GM18873 (cell line): ENCODE results near the gene GFAP.

ENCODE experiments used
- ATAC-seq: cut with Tn5 transposase; IDR thresholded peaks from one replicate; pipeline ENCODE4 v1.9.1; 2021; ENCODE audit warnings: mild to moderate bottlenecking, moderate library complexity, moderate number of reproducible peaks; ENCODE audit not compliant: unreplicated experiment, low FRiP score

Gene GFAP

DNA sequence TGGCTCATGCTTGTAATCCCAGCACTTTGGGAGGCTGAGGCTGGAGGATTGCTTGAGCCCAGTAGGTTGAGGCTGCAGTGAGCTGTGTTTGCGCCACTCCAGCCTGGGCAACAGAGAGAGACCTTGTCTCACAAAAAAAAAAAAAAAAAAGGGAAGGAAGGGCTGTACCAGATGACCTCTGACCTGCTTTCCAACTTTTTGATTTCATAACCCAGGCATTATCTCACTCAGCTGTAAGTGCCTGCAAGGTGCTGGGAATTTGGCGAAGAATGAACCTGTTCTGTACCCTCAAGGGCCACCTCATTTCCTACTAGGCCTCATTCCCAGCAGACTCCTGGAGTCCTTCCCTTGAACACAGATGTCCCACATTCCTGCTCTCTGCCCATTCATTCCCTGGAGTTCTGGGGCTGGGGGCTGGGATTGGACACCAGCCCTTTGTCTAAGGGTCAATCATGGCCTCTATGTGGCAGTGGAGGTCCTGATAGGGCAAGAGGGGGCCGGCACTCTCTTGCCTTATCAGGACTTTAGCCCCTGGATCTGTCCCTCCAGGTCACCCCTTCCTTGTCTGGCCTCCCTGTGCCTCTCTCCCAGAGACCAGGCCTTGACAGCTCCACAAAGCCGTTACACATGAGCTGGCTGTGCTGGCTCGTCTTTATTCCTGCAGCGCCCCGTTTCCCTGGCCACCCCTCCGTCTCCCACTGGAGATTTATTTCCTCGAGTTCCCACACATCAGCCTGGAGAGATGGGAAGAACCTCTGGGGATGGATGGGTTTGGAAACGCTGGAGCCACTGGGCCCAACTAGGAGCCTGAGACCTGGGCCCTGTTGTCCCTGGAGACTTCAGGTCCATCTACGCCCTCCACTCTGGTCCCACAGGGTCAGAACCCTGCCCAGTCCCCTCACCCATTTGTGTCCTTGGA lies 821 bp upstream of the GFAP start:
- ATAC-seq: no peak

DNA sequence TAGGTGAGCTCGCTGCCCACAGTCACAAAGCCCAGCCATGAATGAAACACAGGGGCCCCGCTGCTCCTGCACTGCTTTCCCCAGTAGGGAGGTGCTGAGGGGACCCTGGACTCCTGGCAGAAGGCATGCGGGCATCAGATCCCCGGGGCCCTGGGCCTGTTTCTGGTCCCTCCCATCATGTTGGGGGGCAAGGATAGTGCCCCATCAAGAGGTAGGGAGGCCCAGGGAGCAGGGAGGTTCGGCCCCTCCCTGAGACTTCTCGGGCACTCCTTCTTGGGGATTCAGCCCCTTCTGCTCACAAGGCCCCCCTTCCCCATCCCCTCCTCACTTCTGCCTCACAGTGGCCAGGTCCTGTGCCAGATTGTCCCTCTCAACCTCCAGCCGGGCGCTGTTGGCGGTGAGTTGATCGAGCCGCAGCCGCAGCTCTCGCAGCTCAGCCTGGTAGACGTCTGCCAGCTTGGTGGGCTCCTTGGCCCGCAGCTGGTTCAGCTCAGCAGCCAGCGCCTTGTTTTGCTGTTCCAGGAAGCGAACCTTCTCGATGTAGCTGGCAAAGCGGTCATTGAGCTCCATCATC lies 515 bp downstream of the GFAP start:
- no peak for ATAC-seq

DNA sequence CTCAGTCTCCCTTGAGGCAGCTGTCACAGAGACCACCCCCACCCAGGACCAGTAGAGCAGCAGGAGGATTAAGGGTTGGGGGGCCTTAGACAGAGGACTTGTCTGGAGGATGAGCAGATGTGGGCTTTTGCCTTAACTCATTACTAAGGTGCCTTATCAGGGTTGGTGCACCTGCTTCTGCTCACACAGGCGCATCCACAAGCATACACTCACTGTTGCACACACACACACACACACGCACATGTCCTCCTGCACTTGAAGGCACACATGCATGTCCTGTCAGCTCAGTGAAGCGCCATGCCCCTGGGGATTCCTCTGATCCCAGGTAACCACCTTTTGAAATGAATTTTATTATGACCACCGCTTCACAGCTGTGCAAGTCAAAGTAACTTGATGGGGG lies 1.2 kb downstream of the GFAP start:
- ATAC-seq: no peak

DNA sequence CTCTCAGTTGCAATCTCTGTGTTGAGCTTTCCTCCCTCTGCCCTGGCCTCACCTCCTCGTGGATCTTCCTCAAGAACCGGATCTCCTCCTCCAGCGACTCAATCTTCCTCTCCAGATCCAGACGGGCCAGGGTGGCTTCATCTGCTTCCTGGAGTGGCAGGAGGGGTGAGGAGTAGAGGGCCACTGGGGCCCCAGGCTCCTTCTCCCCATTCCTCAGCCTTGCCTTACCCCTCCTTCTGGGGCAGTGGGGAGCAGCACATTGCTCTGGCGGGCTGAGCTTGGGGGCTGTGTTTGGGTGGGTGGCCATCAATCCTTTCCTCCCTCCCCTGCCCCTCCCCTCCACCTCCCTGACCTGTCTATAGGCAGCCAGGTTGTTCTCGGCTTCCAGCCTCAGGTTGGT lies 1.6 kb downstream of the GFAP start:
- ATAC-seq: no peak

DNA sequence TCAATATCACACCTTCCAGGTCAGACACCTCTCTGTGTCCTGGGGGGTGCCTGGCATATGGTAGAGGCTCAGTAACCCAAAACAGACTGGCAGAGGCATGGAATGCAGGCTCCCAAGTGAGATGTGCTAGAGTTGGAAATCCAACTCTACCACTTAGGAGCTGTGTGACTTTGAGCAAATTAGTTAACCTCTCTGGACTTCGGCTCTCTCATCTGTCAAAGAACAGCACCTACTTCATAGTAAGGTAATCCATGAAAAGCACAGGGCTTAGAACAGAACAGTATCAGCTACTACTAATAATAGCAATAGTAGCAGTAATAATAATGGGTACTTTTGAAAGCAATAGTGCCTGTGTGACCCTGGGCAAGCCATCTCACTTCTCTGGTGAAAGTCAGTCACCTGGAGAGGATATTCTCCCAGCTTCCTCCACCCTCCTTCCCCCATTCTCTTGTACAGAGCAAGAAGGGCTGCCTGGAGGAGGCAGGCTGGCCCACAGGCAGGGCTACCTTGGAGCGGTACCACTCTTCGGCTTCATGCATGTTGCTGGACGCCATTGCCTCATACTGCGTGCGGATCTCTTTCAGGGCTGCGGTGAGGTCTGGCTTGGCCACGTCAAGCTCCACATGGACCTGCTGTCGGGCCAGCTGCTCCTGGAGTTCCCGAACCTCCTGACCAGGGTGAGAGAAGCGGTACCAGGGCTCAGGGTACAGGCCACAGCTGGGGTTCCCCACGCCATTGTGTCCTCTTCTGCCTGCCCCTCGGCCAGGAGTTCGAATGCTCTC lies 2.3 kb downstream of the GFAP start:
- no peak for ATAC-seq

DNA sequence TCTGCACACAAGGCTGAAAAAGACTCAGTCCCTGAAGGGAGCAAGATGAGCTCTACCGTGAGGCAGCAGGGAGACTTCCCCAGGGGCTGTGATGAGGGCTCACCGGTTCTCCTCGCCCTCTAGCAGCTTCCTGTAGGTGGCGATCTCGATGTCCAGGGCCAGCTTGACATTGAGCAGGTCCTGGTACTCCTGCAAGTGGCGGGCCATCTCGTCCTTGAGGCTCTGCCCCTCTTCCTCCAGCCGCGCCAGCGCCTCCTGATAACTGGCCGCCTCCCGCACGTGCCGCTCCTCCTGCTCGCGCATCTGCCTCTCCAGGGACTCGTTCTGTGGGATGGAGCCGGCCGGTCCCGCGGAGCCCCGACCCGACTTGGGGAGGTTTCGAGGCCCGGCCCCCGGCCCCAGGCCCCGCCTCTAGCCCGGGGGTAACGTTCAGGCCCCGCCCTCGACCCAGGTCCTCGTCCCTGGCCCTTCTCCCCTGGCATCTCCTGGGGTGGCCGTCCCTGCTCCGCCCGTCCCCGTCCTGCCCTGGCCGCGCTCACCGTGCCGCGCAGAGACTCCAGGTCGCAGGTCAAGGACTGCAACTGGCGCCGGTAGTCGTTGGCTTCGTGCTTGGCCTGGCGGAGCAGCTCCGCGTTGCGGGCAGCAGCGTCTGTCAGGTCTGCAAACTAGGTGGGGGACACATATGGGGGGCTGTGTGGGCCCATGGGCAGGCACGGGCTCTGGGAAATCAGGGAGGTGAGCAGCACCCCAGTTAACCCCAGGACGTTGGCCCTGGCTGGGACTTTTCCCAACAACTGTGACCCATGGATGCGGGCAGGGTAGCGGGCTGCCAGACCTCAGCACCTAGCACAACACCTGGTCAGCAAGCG lies 3.9 kb downstream of the GFAP start:
- ATAC-seq: no peak

DNA sequence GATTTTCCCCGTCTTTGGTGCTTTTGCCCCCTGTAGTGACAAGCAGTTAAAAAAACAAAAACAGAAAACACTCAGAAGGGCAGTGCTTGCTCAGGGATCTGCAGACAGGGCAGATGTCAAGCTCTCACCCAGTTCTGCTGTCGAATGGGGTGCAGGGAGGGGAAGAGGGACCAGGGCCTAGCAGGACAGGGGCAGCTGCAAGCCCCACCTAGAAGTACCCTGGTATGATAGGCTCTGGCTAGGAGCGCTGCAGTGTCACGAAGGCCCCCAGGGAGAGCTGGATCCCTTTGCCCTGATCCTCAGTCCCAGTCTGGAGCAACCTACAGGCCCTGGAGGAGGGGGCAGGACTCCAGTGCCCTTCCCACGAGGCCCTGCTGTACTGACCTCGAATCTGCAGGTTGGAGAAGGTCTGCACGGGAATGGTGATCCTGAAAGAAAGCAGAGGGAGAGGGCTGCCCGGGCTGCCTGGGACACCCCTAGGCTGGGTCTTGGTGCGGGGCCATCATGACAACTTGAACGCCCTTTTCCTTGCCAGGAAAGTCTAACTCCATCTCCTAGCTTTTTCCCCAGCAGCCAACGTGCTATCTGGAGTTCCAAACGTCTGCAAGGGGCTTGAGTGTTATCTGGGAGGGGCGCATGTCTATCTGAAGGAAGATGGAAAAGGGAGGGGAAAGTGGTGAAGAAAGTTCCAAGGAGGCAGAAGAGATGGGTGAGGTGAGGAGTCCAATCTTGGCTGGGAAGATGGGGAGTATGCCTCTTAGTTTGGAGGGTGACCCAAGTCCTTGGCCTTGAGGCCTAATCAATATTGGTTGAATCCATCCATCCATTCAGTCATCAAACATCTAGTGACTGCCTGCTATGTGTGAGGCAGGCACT lies 4.8 kb downstream of the GFAP start:
- no peak for ATAC-seq

DNA sequence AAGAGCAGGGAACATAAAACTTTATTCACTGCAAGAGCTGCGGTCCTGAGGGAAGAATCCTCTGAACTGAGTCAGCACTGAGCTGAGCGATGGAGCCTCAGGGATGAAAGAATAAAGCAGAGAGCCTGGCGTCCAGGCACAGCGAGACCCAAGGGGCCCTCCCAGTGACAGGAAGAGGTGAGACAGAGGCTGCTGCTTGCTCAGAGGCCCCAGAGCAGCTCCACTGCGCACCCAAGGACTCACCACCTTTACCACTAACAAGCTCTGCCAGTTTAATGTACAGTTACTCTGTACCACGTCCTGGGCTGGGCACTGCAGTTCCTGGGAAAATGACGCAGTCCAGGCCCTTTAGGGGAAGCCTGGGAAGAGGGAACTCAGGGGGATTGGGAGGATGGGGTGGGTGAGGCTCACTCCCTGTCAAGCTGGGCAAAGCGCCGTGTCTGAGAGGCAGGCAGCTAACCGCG lies 5.6 kb downstream of the GFAP start:
- no peak for ATAC-seq

DNA sequence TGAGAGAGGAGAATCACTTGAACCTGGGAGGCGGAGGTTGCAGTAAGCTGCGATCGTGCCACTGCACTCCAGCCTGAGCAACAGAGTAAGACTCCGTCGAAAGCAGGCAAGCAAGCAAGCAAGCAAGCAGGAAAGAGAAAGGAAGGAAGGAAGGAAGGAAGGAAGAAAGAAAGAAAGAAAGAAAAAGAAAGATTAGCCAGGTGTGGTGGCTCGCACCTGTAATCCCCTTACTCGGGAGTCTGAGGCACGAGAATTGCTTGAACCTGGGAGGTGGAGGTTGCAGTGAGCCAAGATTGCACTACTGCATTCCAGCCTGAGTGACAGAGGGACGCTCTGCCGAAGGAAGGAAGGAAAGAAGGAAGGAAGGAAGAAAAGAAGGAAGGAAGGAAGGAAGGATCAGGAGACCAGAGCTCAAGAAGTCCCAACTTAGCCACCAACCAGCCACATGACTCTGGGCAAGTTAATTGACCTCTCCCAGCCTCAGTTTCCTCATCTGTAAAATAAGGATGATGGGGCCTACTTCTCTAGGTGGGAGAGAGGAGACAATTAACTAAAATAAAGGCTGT lies 6.5 kb downstream of the GFAP start:
- no peak for ATAC-seq

DNA sequence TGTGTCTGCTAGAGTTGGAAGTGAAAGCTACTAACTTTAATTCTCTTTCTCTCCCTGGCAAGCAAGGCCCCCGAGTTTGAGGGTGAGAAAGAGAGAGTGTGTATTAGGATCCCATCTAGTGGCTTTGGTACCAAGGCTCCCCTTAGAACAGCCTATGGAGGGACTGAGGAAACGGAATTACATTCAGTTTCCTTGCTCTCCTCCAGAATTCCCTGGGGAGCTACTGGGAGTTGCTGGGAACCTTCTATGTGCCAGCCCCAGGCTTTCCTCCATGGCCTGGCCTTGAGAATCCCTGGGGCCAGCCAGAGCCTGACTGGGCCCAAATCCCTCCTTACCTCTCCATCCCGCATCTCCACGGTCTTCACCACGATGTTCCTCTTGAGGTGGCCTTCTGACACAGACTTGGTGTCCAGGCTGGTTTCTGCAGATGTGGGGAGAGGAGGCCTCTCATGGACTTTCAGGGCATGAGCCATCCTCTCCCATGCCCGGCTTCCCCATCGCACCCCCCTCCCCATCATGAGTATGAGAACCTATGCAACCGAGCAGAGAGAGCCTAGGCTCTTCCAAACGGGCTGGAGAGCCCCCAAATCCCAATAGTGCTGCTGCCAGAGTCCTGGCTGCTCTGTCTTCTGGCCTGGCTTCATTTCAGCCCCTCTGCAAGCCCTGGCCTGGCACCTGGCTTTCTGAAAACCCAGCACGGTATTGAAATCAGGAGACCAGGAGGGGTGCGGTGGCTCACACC lies 7.4 kb downstream of the GFAP start:
- no peak for ATAC-seq

DNA sequence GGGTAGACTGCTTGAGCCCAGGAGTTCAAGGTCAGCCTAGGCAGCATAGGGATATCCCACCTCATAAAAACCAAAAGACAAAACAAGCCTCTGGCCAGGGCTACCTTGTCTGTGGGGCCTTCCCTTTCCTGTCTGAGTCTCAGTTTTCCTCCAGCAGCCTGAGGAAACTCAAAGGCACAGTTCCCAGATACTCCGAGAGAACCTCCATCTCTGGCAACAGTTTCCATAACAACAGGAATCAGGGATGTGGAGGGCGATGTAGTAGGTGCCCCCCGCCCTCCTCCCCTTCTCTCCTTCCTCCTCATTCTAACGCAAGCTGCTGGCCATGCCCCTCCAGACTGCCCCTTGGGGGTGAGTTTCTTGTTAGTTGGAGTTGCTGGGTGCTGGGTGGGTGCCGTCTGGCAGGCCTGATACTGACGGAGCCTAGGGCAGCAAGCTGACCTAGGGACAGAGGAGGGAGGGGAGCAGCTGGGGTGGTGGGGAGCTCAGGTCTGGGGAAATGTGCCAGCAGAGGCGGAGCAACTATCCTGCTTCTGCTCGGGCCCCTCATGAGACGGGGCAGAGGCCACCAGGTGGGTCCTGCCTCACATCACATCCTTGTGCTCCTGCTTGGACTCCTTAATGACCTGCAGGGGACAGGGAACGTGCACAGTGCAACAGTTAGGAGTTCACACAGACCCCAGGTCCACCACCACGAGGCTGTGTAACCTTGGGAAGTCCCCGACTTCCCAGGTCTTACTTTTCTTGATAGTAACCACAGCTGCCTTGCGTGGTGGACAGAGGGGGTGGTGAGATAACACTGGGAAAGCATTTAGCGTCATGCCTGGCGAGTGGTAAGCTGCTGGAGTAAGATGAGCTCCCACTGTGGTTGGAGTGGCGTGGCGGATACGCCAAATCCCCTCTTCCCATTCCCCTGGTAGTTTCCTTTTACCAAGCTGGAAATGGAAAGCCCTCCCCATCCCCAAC lies 8.3 kb downstream of the GFAP start:
- ATAC-seq: no peak

DNA sequence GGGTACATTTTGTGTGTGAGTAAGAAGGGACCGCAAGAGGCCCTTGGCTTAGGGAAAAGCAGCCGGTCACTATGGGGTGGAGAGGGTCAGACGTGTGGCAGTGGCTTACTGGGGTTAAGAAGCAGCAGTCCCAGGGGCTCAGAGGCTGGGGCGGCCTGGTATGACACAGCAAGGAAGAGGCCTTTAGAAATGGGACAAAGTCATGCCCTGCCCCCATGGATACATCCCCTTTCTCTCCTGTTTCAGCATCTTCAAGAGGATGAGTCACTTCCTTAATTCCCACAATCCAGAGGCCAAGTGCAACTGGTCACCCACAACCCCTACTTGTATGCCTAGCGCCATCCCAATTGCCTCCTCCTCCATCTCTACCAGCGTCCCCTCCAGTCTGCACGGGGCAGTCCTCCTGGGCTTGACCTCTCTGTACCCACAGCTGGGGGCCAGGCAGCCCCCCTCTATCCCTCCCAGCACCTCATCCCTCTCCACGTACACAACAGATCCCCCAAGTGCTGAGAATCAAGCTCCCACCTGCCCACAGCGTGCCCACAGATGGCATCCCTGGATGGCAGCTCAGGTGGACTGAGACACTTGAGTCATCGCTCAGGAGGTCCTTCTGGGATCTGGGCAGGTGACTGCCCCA lies 9.2 kb downstream of the GFAP start:
- ATAC-seq: no peak

DNA sequence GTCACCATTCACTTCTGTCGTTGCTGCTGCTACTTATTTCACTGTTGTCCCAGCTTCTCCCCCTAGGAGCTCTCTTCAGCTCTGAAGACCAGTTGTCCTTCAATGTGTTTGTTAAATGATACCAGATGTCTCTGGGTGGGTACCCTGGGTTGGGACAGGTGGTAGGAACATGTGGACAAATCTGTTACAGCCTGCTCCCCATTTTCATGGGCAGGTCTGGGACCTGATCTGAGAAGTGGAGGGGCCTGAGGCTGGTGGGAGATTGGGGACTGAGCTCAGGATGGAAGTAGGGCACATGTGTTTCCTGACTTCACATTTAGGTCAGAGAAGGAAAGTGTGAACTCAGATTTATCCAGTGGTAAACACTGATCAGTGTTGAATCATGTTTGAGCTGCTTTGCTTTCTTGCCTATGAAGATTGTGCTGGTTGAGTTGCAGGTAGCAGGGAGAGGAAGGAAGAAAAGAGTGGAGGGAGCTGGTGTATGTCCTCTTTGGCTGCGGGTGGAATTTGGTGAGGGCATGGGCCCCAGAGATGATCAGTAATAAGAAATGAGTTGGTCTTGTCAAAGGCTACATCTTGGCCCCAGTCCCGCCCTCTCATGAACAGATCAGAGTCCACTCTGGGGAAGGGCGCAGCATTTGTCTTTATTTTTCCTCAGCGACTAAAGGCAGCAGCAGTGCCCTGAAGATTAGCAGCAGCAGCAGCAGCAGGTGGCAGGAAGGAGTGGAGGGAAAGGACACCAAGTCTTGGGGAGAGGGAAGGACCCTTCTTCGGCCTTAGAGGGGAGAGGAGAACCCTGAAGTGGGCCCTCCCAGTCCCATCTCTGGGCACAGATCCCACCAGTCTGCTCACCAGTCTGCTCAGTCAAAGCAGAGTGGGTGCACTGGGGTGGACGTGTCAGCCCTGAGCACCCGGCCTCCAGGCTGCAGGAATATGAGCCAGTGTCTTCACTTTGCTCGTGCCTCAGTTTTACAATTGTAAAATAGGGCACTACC lies 10.0 kb downstream of the GFAP start:
- no peak for ATAC-seq

DNA sequence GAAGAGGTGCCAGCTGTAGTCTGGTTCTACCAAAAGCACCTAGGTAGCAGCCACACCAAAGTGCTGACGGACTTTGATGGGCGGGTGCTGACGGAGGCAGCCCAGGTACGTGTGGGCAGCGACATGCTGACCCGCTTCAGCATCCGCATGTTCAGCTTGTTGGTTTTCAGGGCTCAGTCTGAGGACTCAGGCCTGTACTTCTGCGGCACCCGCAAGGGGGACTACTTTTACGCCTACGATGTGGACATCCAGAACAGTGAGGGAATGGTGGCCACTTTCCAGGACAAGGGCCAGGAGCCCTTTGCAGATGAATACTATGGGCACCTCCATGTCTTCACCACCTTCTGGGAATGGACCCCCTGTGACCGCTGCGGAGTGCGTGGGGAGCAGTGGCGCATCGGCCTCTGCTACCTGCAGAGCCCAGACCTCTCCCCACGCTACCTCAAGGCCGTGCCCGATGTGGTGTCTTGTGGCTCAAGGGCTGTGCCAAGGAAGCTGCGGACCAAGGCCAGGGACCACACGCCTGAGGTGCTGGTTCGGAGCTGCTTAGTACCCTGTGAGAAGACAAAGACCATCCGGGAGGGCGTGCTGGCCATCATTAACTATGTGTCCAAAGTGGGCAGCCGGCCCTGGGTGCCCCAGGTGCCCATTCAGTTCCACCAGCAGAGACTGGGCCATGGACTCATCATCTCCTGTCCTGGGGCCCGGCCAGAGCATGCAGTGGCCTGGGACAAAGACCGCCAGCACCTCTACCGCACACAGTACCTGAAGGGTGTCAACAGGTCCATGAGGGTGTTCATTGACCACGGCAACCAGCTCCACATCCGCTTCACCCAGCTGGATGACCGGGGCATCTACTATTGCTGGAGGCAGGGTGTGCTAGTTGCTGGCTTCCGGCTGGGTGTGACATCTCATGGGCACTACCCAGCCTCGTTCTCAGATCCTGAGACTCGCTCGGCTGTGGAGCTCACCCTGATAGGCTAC lies 11.0 kb downstream of the GFAP start:
- no peak for ATAC-seq
